WTC11 (cell line): ENCODE data around the gene NEK11. TPM values are rescaled to one million over a fixed set of nuclear protein-coding genes. Genes with fewer than 3 reads are reported as not detected.

Experiments
- ATAC-seq: fragments of 200-7000 bp; cut with Tn5 transposase; 2 replicates; pipeline ENCODE4 v1.10.0; 2021; ENCODE audit warnings: mild to moderate bottlenecking, moderate library complexity
- CTCF ChIA-PET: fragments of 300-600 bp; sonication (Branson Sonifier 250); formaldehyde crosslinking; loops from one replicate; lab custom pipeline; 2021; ENCODE audit warnings: antibody characterized with exemption; lab: Charles Lee
- POLR2A ChIA-PET: fragments of 350-600 bp; sonication (Branson Sonifier 250); formaldehyde crosslinking; loops from one replicate; lab custom pipeline; 2021; ENCODE audit warnings: antibody characterized with exemption; lab: Charles Lee
- DNase-seq: peaks from one replicate; pipeline ENCODE4 v3.0.0; 2021; ENCODE audit warnings: low spot score
- H3K27ac Mint-ChIP-seq: 2 replicates; pipeline ENCODE4 v1.8.0; 2021; ENCODE audit warnings: mixed read lengths
- H3K27me3 Mint-ChIP-seq: 2 replicates; pipeline ENCODE4 v1.8.0; 2021; ENCODE audit warnings: low read depth, mild to moderate bottlenecking, moderate library complexity, mixed read lengths
- H3K36me3 Mint-ChIP-seq: 2 replicates; pipeline ENCODE4 v1.8.0; 2021; ENCODE audit warnings: mixed read lengths
- H3K4me1 Mint-ChIP-seq: 2 replicates; pipeline ENCODE4 v1.8.0; 2022; ENCODE audit warnings: mixed read lengths
- H3K4me3 Mint-ChIP-seq: 2 replicates; pipeline ENCODE4 v1.8.0; 2021; ENCODE audit warnings: mild to moderate bottlenecking, moderate library complexity, mixed read lengths
- H3K9me3 Mint-ChIP-seq: 2 replicates; pipeline ENCODE4 v1.8.0; 2021; ENCODE audit warnings: mixed read lengths
- ATF1 ChIP-seq: sonication (generic); formaldehyde crosslinking; IDR thresholded peaks from 2 replicates; pipeline ENCODE4 v1.8.1; 2023; ENCODE audit warnings: mild to moderate bottlenecking, moderate library complexity, missing genetic modification reagents
- ATF2 ChIP-seq: sonication (generic); formaldehyde crosslinking; IDR thresholded peaks from 2 replicates; pipeline ENCODE4 v1.8.1; 2022; ENCODE audit warnings: low read depth, missing genetic modification reagents, borderline replicate concordance
- ATF3 ChIP-seq: sonication (generic); formaldehyde crosslinking; conservative IDR thresholded peaks from 2 replicates; pipeline ENCODE4 v1.8.1; 2022; ENCODE audit warnings: mild to moderate bottlenecking, missing genetic modification reagents
- CREM ChIP-seq: sonication (generic); formaldehyde crosslinking; IDR thresholded peaks from 2 replicates; pipeline ENCODE4 v1.8.1; 2022; ENCODE audit warnings: mild to moderate bottlenecking, missing genetic modification reagents, moderate library complexity
- CTCF ChIP-seq: fragments of 200-600 bp; IDR thresholded peaks from 2 replicates; pipeline ENCODE4 v1.8.0; 2022; ENCODE audit warnings: antibody characterized with exemption
- E2F5 ChIP-seq: sonication (generic); formaldehyde crosslinking; IDR thresholded peaks from 2 replicates; pipeline ENCODE4 v1.8.1; 2022; ENCODE audit warnings: mild to moderate bottlenecking, moderate library complexity, missing genetic modification reagents
- ESRRA ChIP-seq: sonication (generic); formaldehyde crosslinking; IDR thresholded peaks from 2 replicates; pipeline ENCODE4 v1.8.1; 2022; ENCODE audit warnings: mild to moderate bottlenecking, missing genetic modification reagents, borderline replicate concordance
- GABPB1 ChIP-seq: sonication (generic); formaldehyde crosslinking; IDR thresholded peaks from 2 replicates; pipeline ENCODE4 v1.8.1; 2023; ENCODE audit warnings: mild to moderate bottlenecking, missing genetic modification reagents
- HMGA2 ChIP-seq: fragments of 250-450 bp; sonication (Bioruptor Pico); IDR thresholded peaks from 2 replicates; pipeline ENCODE4 v1.4.0; 2021; ENCODE audit warnings: mild to moderate bottlenecking, moderate library complexity
- MAX ChIP-seq: sonication (generic); formaldehyde crosslinking; IDR thresholded peaks from 2 replicates; pipeline ENCODE4 v1.8.0; 2022; ENCODE audit warnings: mild to moderate bottlenecking, missing genetic modification reagents
- NR2C2 ChIP-seq: sonication (generic); formaldehyde crosslinking; IDR thresholded peaks from 2 replicates; pipeline ENCODE4 v1.8.0; 2022; ENCODE audit warnings: mild to moderate bottlenecking, missing genetic modification reagents
- OVOL2 ChIP-seq: fragments of 250-450 bp; sonication (Bioruptor Pico); IDR thresholded peaks from 2 replicates; pipeline ENCODE4 v1.9.0; 2021; ENCODE audit warnings: mild to moderate bottlenecking, borderline replicate concordance
- PREB ChIP-seq: sonication (generic); formaldehyde crosslinking; IDR thresholded peaks from 2 replicates; pipeline ENCODE4 v1.8.1; 2022; ENCODE audit warnings: mild to moderate bottlenecking, missing genetic modification reagents, moderate library complexity, borderline replicate concordance
- SP1 ChIP-seq: sonication (generic); formaldehyde crosslinking; conservative IDR thresholded peaks from 2 replicates; pipeline ENCODE4 v1.8.1; 2022; ENCODE audit warnings: missing genetic modification reagents
- ZNF138 ChIP-seq: sonication (generic); formaldehyde crosslinking; conservative IDR thresholded peaks from 2 replicates; pipeline ENCODE4 v1.8.1; 2022; ENCODE audit warnings: mild to moderate bottlenecking, moderate library complexity, missing genetic modification reagents
- ZNF396 ChIP-seq: fragments of 250-450 bp; sonication (Bioruptor Pico); IDR thresholded peaks from 2 replicates; pipeline ENCODE4 v1.8.0; 2021; ENCODE audit warnings: mild to moderate bottlenecking, moderate library complexity, borderline replicate concordance
- ZNF416 ChIP-seq: fragments of 250-450 bp; sonication (Bioruptor Pico); IDR thresholded peaks from 2 replicates; pipeline ENCODE4 v1.9.0; 2021; ENCODE audit warnings: mild to moderate bottlenecking, inconsistent platforms
- ZNF512 ChIP-seq: sonication (generic); formaldehyde crosslinking; IDR thresholded peaks from 2 replicates; pipeline ENCODE4 v1.8.1; 2022; ENCODE audit warnings: missing genetic modification reagents, borderline replicate concordance
- ZNF532 ChIP-seq: fragments of 250-450 bp; sonication (Bioruptor Pico); IDR thresholded peaks from 2 replicates; pipeline ENCODE4 v1.9.0; 2021; ENCODE audit warnings: mild to moderate bottlenecking, borderline replicate concordance
- total RNA-seq: library from RNA; stranded (reverse); gene quantifications from 3 replicates; pipeline ENCODE4 v1.2.3, GENCODE V29; 2021

NEK11 gene
- total RNA-seq, 1 experiment from 2014 or later: 1.6 TPM

- CTCF ChIA-PET: no interaction called here
- Mint-ChIP-seq H3K27ac (no peak overlapping the region), H3K36me3 (no peaks in the 10 kb centered on the region), H3K27me3 (no peaks in the 10 kb centered on the region), H3K4me3 (no peak overlapping the region), H3K9me3 (peaks cover 18% of the 10 kb centered on the region), H3K4me1 (no peaks in the 10 kb centered on the region)
- no peak for TF ChIP-seq HMGA2 (CRISPR knock-in tag)
- TF ChIP-seq ATF2 (CRISPR knock-in tag): no peak
- TF ChIP-seq ATF3 (CRISPR knock-in tag): no peak
- TF ChIP-seq OVOL2 (CRISPR knock-in tag): no peak
- no peak for TF ChIP-seq CREM (CRISPR knock-in tag)
- TF ChIP-seq SP1 (CRISPR knock-in tag): no peak
- TF ChIP-seq ATF1 (CRISPR knock-in tag): no peak
- no peak for ATAC-seq
- DNase-seq: no peak
- POLR2A ChIA-PET: no interaction called here
These were observed 167.1 kb downstream of the NEK11 start for GRCh38 chr3:131193641-131194238.

- Mint-ChIP-seq H3K9me3 (peaks cover 22% of the 10 kb centered on the region), H3K27me3 (no peaks in the 10 kb centered on the region)
- no peak for TF ChIP-seq ZNF532
- no peak for TF ChIP-seq ESRRA (CRISPR knock-in tag)
- TF ChIP-seq GABPB1 (CRISPR knock-in tag): no peak
- TF ChIP-seq ZNF416 (CRISPR knock-in tag): no peak
- no peak for TF ChIP-seq ZNF512 (CRISPR knock-in tag)
- no peak for TF ChIP-seq MAX (CRISPR knock-in tag)
- no peak for TF ChIP-seq NR2C2 (CRISPR knock-in tag)
- TF ChIP-seq ZNF138: no peak
- TF ChIP-seq ZNF396: no peak
- no peak for TF ChIP-seq PREB (CRISPR knock-in tag)
- TF ChIP-seq CTCF: no peak
- TF ChIP-seq E2F5 (CRISPR knock-in tag): no peak
- TF ChIP-seq, all 79 proteins: peak for 0
- ATAC-seq (no peak), DNase-seq (no peak)
- Mint-ChIP-seq H3K36me3 (no peaks in the 10 kb centered on the region), H3K4me3 (no peak overlapping the region), H3K27ac (no peak overlapping the region), H3K4me1 (no peaks in the 10 kb centered on the region)
- CTCF ChIA-PET: no interaction called here
- POLR2A ChIA-PET: no interaction called here
These were observed 168.1 kb downstream of the NEK11 start for GRCh38 chr3:131194816-131195215.
